HG02759 (cell line): ENCODE results near the gene YIF1A.
A peak's percentile ranks its signal among the peaks of the same experiment; 100 is the strongest.

Experiments
- ATAC-seq: cut with Tn5 transposase; IDR thresholded peaks from one replicate; pipeline ENCODE4 v1.9.1; 2021; ENCODE audit warnings: mild to moderate bottlenecking, moderate library complexity; ENCODE audit not compliant: unreplicated experiment

YIF1A gene

GRCh38 chr11:66288671-66289547, at the start of gene YIF1A:
Gene YIF1A, minus strand, starts transcription at chr11:66289143. Its CDS starts 158 bp downstream, at chr11:66288985.
- peak; percentile 92 for ATAC-seq

GRCh38 chr11:66337103-66337899, 48.4 kb upstream of the YIF1A start:
- no peak for ATAC-seq

GRCh38 chr11:66336234-66337102, 47.5 kb upstream of the YIF1A start, which contains the start of gene RIN1:
Gene RIN1, minus strand, starts transcription at chr11:66336434. Its CDS starts 32 bp downstream, at chr11:66336402.
- peak; percentile 82 for ATAC-seq

GRCh38 chr11:66335531-66336233, 46.7 kb upstream of the YIF1A start:
- no peak for ATAC-seq

- ATAC-seq, result no peak
Observed at GRCh38 chr11:66334605-66335442, 45.9 kb upstream of the YIF1A start.

- no peak for ATAC-seq
Observed at GRCh38 chr11:66333896-66334604, 45.1 kb upstream of the YIF1A start.

GRCh38 chr11:66333220-66333877, 44.4 kb upstream of the YIF1A start:
- ATAC-seq, result no peak

GRCh38 chr11:66332371-66333219, 43.7 kb upstream of the YIF1A start:
- ATAC-seq, result no peak

- ATAC-seq, result no peak
Observed at GRCh38 chr11:66331542-66332370, 42.8 kb upstream of the YIF1A start.

GRCh38 chr11:66330931-66331330, 42.0 kb upstream of the YIF1A start:
- no peak for ATAC-seq

GRCh38 chr11:66329165-66329673, 40.3 kb upstream of the YIF1A start:
- no peak for ATAC-seq

GRCh38 chr11:66328302-66329144, 39.6 kb upstream of the YIF1A start:
- ATAC-seq, result peak; percentile 70

- ATAC-seq, result no peak
Observed at GRCh38 chr11:66328031-66328301, 39.0 kb upstream of the YIF1A start.

GRCh38 chr11:66327171-66328030, 38.5 kb upstream of the YIF1A start:
- no peak for ATAC-seq
